NCI-H2081 treated with DMSO at 0.1 percent for 48 hours (cell line): ENCODE measurements around the gene TNFAIP8L3.

Experiments
- DNase-seq: peaks from one replicate; lab custom pipeline; 2025; lab: John Stamatoyannopoulos, UW

Gene TNFAIP8L3

DNA sequence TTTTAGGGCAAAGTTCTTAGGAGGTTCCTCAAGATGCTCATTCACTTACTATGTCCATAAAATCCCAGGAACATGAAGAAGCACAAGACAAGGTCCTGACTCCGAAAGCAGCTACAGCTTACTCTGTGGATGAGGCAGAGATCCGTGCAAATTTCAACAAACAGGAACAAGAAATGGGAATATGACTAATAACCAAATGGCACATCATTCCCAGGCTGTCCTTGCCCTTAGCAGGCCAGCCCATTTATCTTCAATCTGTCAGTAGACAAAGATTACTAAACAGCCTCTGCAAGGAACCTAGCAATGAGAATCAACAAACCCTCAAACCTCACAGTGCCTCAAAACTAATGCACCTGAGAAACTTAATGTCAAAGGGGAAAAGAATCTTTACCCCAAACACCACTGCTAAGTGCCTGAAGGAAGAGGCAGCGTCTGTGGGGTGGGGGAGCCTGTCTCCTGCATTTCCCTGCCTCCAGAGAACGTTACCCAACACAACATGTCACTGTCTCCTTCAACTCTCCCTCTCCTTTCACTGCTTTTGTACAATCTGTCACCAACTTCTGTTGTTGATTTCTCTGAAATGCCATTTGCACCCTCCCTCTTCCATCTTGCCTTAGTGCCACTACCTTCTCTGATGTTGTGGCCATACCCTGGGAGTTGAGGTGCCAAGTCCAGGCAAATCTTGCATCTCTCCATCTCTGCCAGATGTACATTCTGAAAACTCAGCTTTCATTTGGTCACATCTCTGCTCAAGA is 4.8 kb downstream of the TNFAIP8L3 start:
- DNase-seq: no peak

DNA sequence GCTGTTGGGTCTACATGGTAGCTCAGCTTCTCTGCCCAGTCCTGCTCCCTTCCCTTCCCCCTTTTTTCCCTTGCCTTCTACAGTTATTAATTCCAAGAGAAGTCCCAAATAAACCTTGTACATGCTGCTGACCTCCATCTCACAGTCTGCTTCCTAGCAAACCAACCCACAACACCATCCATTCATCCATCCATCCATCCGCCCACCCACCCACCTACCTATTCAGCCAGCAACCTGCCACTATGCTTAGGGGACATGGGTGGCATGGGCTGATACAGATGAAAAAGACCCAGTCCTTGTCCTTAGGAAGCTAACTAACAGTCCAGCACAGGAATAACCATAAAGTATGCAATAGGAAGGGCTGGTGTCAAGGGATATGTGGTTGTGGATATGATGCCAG is 5.7 kb downstream of the TNFAIP8L3 start:
- DNase-seq: no peak

- no peak for DNase-seq
Observed at GRCh38 chr15:51088585-51088984, 6.1 kb downstream of the TNFAIP8L3 start.

- DNase-seq: no peak
Observed at GRCh38 chr15:51087513-51087912, 7.2 kb downstream of the TNFAIP8L3 start.

DNA sequence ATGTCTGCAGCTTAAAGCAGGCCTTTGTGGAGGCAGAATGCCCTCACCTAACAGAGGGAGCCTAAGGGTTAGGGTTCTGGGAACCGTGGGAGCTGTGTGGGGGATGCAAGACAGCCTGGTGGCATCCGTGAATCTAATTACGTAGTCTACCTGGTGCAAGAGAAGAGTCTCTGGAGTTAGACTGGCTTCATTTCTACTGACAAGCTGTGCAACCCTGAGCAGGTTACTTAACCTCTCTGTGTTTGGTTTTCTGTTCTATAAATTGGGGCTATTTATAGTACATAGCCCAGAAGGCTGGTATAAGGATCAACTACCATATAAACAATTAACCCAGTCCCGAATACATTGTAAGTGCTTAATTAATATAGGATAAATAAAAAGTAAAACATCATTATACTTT is 8.3 kb downstream of the TNFAIP8L3 start:
- DNase-seq: no peak

DNA sequence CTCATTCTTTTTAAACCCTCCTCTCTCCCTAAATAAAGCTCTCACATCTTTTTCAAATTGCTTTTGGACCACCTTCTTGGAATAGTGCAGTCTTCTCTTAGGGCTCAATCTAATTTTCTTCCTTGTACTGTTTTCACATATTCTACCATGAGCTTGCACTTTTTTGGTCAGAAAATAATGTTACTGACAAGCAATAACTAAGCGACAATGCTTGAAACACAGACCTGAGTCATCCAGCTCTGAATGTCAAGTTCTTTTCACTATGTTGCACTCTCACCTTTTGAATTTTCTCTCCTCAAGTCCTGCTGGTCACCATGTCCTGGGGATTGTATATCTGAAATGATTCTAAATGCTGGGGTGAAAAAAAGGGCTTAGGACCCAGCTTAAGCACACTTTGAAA is 8.9 kb downstream of the TNFAIP8L3 start:
- DNase-seq: no peak

GRCh38 chr15:51083641-51084166 is 11.0 kb downstream of the TNFAIP8L3 start:
- no peak for DNase-seq

DNA sequence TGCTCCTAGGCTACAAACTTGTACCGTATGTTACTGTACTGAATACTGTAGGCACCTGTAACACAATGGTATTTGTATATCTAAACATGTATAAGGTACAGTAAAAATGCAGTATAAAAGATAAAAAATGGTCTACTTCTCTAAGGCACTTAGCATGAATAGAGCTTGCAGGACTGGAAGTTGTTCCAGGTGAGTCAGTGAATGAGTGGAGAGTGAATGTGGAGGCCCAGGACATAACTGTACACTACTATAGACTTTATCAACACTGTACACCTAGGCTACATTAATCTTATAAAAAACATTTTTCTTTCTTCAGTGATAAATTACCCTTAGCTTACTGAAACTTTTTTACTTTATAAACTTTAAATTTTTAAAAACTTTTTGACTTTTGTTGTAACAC is 12.5 kb downstream of the TNFAIP8L3 start:
- no peak for DNase-seq

GRCh38 chr15:51080286-51080685 is 14.4 kb downstream of the TNFAIP8L3 start:
- DNase-seq: no peak

GRCh38 chr15:51079226-51079625 is 15.5 kb downstream of the TNFAIP8L3 start:
- DNase-seq: no peak

DNA sequence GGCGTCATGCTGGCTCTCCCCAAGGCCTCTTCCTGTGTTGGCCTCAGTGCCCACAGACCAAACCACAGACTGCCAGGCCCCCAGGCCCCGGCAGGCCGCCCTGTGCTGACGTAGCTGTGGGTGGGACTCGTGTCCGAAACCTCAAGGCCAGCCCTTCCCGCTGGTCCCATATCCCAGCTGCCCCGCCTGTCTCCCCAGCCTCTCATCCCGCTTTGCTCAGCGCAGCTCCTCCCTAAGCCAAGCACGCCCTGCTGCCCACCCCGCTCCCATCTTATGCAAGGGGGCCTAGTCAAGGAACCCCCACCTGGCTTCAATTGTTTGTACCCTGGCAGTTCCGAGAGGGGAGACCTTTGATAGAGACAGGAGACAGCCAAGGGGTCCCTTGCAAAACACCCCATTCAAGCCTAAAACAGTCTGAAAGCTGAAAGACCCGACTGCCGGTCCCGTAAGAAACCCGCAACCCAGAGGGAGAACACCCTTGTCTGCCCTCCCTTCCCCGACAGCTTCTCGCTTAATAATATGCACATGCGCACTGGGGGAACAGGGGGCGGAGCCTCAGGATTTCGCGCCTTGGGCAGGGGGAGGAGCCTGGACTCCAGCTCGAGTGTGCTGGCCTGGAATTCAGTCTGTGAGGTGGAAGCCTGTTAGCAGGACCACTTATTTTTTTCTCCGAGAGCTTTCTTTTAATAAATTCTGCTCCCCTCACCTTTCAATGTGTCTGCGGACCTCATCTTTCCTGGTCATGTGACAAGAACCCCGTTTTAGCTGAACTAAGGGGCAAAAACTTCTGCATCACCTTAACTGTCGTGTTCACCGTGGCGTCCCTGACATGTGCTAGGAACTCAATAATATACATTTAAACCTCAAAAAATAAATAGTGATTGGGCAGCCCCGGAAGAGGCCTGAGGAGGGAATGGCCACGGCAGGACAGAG is 17.2 kb downstream of the TNFAIP8L3 start:
- DNase-seq: no peak

GRCh38 chr15:51076524-51077220 is 18.0 kb downstream of the TNFAIP8L3 start:
- no peak for DNase-seq

DNA sequence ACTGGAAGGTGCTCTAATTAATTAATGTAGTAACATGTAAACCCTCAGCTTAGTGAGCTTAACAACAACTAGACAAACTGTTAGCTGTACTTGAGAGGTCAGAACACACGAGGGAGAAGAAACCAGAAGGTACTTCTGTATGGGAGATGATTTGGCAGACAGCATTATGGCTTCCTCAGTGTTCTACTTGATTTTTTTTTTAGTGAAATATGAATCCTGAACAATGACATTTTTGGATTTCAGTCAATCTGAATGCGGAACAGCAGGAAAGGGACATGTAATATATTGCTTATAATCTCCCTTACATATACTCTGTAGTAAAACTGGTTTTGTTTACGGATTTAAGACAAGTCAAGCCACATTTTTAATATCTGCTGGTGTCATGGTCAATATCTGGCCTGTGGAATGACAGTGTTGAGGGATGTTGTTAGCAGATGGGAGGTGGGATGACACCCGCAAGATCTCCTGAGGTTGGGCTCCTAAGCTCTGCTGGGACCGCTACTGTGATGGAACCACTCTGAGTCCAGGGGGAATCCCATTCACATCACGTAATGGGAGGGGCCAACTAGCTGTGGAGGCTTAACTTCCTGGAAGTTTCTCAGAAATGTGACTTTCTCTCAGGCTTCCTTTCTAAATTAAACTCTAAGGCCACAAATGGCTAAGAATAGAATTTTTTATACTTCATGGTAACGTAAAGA is 18.7 kb downstream of the TNFAIP8L3 start:
- DNase-seq: no peak

DNA sequence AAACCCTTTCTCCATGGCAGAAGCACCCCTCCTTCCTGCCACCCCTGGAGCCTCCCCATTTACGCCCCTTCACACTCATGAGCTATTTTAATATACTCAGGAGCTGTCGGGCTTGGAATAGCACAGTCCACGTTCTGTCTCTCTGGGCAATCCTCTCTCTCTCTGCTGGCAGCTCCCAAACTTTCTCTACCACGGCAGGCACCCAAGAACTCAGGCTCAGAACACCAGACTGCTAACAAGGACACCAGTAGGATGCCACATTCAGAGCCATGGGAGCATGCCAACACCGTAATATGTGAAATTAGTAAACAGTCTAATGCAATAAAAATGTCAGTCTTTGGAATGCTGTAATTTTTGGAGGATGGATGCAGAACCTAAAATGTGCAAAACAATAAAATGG is 19.3 kb downstream of the TNFAIP8L3 start:
- DNase-seq: no peak

GRCh38 chr15:51074926-51075325 is 19.8 kb downstream of the TNFAIP8L3 start:
- DNase-seq: no peak

GRCh38 chr15:51071578-51071977 is 23.1 kb downstream of the TNFAIP8L3 start:
- DNase-seq: no peak

DNA sequence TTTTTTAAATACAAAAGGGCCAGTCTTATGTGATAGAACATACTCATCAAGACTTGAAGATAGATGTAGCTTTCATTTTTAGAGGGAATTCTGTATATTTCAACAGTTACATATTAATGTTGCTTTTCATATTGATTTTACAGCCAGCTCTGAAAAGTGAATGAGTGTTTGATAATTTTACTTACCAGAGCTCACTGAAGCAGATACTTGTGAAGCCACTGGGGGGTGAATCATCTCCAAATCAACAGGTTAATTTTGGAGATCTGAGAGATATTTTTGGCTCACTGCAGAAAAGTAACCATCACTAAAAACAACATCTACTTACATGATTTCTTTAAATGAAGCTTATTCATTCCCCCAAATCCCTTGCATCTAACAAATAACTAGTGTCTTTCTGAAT is 24.7 kb downstream of the TNFAIP8L3 start:
- DNase-seq: no peak

GRCh38 chr15:51067510-51067909 is 27.2 kb downstream of the TNFAIP8L3 start:
- no peak for DNase-seq

DNA sequence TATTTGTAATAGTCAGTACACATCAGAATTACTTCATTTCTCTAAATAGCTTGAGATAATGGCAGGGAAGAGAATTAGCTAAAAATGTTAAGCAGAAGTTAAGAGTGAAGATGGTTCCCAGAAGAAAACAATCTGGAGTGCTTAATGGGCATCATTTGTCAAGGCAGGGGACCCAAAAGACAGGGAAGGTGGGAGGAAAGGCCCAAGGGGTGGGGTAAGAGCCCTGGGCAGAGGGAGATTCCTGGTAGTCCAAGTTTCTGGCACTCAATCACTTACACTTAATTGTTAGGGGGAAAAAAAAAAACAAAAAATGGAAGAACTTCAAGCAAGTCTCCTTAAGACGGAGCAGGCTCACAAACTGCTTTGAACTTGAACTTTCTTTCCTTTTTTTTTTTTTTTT is 28.9 kb downstream of the TNFAIP8L3 start:
- no peak for DNase-seq

GRCh38 chr15:51065261-51065660 is 29.4 kb downstream of the TNFAIP8L3 start:
- DNase-seq: no peak

DNA sequence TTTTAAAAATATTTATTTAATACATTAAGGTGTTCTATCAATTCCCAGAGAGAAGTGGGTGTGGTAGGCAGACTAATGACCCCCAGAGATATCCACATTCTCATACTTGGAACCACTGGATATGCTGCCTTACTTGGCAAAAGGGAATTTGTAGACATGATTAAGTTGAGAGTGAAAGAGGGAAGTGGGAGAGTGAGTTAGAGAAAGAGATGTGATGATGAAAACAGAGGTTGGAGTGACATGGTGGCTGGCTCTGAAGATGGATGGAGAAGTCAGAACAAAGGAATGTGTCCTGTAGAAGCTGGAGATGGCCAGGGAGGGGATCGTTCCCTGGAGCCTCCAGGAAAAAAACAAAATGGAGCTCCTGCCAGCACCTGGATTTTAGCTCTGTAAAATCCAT is 32.0 kb downstream of the TNFAIP8L3 start:
- DNase-seq: no peak
